Stimulated activated CD8-positive, alpha-beta memory T cell treated with anti-CD3 and anti-CD28 coated beads, Interleukin-12 subunit alpha, Interleukin-12 subunit beta, amount 100 ng/mL, for 1 hour (primary cell): ENCODE measurements around the gene FARP1.
"Not testable (repeated sequence)": the region's sequence is repeated elsewhere in the genome, so short reads cannot be mapped to it uniquely, and the experiment has no call there.

Experiments
- DNase-seq: peaks from one replicate; pipeline ENCODE4 v3.0.0-alpha.2; 2020; ENCODE audit warnings: low read depth

Gene FARP1

GRCh38 chr13:98228661-98229341 lies 85.9 kb downstream of the FARP1 start:
- DNase-seq = no peak

DNA sequence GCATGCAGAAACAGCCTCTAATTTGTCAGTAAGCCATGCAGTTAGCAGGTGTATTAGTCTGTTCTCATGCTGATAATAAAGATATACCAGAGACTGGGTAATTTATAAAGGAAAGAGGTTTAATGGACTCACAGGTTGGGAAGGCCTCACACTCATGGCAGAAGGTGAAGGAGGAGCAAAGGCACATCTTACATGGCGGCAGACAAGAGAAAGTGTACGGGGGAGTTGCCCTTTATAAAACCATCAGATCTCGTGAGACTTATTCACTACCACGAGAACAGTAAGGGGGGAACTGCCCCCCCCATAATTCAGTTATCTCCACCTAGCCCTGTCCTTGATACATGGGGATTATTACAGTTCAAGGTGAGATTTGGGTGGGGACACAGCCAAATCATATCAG lies 87.9 kb downstream of the FARP1 start:
- DNase-seq = not testable (repeated sequence)

DNA sequence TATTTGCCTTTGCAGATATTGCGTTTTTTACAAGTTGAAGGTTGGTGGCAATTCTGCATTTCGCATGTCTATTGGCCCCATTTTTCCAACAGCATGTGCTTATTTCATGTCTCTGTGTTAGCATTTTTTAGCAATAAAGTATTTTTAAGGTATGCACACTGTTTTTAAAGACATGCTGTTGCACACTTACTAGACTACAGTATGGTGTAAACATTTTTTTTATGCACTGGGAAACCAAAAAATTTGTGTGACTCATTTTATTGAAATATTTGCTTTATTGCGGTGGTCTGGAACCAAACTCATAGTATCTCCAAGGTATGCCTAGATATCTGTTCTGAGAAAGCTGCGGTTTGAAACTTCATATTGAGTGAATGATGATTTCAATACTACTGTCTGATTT lies 89.6 kb downstream of the FARP1 start:
- DNase-seq = no peak

DNA sequence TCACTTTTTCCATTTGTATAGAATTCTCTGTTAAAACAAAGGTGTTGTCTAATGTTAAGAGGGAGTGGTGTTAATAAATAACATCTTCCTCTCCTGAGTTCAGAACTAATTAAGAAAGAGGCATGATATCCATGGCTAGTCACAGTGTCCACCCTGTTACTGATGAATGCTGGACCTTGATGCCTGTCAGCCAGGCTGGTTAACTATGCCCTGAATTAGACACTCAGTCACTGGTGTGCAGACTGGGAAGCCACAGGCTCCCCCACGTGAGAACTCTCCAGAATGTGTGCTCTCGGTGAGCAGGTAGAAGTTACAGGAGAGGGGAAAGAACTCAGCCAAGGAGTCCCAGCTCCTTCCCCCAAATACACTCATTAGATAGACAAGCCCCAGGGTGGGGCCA lies 90.2 kb downstream of the FARP1 start:
- no peak for DNase-seq

GRCh38 chr13:98234348-98234747 lies 91.5 kb downstream of the FARP1 start:
- no peak for DNase-seq

GRCh38 chr13:98236197-98236596 lies 93.3 kb downstream of the FARP1 start:
- DNase-seq = no peak

DNA sequence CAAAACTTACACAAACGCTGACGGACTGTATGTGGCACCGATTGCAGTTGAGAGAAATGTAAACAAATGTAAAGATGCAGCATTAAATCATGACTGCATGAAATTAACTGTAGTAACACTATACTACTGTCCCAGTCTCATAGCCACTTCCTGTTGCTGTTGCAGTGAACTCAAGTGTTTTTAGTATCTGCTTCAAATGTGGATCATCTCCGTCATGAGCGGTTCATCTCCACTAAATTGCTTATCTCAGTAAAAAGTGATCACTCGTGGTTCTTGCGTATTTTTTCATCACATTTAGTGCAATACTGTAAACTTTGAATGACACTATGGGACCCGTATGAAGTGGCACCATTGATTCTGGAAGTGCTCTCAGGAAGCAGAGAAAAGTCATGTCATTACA lies 94.4 kb downstream of the FARP1 start:
- no peak for DNase-seq

DNA sequence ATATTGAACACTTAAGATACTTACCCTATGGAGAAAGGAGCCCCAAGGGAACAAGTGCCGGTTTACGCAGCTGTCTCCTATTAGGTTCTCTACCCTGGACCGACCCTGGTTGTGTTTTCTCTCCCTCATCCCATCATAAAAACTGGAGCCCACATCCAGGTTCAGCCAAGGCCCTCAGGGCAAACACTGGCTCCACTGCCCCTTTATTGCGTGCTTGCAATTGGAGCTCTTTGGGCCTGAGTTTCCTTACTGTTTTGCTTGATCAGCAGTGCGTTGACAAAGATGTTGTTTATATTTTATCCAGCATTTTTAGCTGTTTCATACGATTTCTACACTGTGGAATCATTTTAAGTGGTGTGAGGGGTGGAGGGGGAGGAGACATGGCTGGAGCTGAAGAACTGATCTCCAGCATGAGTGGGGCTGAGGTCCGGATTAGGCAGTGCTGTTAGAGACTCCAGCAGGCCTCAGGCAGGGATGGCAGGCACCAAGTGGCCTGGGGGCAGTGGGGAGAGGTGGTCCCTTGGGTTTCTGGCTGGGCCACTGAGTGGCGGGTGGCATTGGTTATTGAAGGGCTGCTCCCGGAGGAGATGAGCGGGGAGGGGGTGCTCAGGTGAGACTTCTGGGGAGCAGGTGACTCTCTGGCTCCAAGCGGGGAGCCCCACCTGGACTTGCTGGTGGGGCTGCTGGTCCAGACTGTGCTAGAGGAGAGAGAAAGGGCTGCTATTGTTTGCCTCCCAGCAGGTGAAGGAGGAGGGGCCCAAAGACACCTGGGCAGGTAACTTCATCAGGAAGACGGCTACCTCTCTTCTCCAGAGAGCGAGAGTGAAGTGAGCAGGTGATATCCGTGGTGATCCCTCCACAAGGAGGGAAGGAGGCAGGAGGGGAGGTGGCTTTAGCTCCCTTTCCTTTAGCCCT lies 96.5 kb downstream of the FARP1 start:
- no peak for DNase-seq

DNA sequence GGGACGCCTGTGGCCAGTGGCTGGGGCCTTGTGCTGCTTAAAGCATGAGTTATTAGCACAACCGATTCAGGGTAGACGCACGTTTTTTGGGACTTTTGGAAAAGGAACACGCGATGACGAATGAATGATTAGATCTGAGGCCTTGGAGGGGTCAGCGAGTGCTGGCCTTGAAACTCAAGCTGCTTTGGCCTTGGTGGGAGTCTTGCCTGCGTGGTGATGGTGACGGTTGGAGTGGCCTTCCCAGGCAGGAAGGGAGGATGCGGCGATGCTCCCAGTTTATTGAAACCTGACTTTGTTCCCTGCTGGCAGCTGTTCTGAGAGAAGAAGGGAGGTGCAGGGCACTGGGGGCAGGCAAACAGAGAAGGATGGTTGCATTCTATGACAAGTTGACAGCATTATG lies 97.2 kb downstream of the FARP1 start:
- no peak for DNase-seq

DNA sequence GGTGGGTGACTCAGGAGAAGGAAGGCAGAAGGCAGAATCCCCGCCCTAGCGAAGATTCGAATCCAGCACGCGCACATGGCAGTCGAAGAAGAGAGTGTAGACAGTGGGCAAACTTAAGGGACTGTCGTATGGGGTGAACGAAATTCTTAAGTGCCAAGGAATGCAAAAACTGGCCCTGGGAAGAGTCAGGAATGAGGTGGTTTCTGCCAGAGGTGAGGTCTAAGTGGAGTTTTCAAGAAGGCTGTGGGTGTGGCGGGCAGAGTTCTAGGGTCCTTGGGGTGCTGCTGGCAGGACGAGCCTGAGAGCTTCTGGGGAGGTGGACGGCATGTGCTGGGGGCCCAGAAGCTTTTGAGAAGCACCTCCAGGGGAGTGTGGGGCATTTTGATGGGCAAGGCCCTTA lies 98.1 kb downstream of the FARP1 start:
- DNase-seq = no peak

DNA sequence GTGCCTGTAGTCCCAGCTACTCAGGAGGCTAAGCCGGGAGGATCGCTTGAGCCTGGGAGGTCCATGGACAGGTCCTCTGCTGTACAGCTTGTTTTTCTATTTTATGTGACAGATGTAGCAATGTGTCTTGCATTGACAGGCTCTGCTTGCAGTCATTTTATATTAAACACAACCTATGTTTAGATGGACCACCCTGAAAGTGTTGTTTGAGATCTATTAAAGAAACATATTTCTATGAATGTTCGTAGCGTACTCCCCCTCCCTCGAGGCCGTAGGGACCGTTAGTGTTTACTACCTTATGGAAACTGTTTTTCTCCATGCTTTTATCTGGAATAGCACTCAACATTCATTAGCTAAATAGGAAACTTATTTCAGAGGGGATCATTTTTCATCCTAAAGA lies 99.1 kb downstream of the FARP1 start:
- no peak for DNase-seq

GRCh38 chr13:98242403-98242802 lies 99.5 kb downstream of the FARP1 start:
- DNase-seq = no peak

GRCh38 chr13:98243929-98244272 lies 101.0 kb downstream of the FARP1 start:
- DNase-seq = no peak

DNA sequence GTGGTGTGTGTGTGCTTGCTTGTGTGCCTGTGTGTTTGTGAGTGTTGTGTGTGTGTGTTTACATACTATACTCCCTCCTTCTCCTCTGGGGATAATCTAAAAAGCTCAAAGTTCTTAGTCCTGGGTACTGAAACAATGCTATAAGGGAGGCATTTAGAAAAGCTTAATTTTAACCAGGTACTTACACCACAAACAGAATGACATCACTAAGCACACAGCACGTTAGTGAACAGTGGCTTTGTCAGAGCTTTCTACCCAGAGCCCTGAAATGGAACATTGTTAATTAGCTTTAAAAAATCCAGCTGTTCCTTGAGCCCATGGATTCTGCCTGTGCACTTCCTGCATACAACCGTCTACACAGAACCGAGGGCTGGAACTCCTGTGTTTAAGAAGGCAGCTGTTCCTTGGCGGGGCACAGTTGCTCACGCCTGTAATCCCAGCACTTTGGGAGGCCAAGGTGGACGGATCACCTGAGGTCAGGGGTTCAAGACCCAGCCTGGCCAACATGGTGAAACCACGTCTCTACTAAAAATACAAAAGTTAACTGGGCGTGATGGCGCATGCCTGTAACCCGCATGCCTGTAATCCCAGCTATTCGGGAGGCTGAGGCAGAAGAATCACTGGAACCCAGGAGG lies 103.8 kb downstream of the FARP1 start:
- no peak for DNase-seq

GRCh38 chr13:98251708-98252107 lies 108.8 kb downstream of the FARP1 start:
- DNase-seq = no peak

GRCh38 chr13:98252931-98253470 lies 110.1 kb downstream of the FARP1 start:
- no peak for DNase-seq

GRCh38 chr13:98253526-98253925 lies 110.6 kb downstream of the FARP1 start:
- no peak for DNase-seq

- DNase-seq = no peak
These were observed 111.6 kb downstream of the FARP1 start for GRCh38 chr13:98254513-98254912.

DNA sequence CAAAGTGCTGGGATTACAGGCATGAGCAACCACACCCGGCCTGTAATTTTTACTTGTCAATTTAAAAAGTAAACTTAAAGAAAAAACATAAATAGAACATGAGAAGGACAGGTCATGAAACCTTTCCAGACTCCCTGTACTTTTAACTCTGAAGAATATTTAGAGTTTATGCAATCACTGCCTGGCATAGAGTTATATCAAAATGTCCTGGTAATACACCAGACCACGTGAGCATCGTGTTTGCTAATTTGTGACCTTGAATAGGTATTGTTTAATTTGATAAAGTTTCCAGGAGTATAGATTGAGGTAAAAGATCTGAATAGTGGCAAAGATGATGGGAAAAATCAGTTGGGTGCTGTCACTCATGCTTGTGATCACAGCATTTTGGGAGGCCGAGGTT lies 115.3 kb downstream of the FARP1 start:
- DNase-seq = no peak

DNA sequence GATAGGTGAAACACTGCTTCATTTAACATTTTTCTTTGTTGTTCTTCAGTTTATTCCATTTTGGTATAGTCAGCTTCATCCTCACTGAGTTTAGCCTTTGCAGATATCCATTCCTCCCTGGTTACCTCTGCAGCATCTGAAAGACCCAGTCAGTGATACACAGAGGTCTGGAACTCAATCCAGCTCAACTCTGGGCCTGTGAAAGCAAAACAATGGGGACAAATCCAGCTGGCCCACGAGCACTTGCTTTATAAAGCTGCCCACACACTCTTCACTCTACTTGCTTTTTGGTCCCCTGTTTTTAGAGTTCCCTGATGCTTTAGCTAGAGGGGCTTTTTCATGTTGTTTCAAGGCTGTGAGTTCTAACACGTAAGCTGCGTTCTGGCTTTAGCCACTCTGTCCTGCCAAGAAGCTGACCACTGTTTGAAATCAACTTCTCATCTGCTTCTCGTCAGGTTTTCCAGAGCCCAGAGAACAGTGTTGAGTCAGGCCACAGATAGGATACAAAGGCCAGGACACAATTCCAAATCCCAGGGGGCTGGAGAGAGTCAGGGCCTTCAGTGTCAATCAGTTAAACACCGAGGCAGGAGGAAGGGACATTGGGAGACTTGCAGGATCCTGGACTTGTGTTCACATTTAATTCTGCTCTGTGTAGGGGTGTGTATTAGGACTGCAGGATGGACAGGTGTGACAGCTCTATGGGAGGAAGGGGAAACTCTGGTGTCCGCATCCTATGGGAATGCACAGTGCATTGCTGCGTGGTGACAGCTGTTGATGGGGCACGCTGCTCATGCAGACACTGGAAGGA lies 117.7 kb downstream of the FARP1 start:
- no peak for DNase-seq

DNA sequence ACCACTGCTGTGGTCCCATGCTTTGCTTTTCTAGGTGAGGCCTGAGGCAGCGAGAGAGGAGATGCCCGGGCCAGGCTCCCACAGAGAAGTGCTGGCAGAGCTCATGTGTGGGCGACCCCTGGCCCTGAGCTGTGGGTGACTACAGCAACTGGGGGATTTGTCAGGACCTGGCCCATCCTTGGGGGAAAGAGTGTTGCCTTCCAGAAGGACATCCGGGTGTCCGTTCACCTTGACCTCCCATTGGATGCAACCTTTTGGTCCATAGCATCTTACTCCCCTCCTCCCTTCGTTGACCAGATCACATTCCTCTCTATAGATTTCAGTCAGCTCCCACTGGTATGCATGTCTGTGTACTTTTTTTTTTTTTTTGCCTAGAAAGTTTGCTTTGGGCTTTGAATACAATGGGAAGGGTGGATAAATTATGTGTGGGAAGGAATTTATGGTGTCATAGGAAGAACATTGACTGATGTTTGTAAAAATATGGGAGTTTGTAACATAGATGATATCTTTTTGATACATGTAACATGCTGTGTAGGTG lies 118.3 kb downstream of the FARP1 start:
- no peak for DNase-seq

GRCh38 chr13:98262292-98262691 lies 119.4 kb downstream of the FARP1 start:
- no peak for DNase-seq
